Fibroblast of peridontal ligament (primary cell): ENCODE results near the gene MEF2C.

Source experiments
- DNase-seq: peaks from one replicate; pipeline ENCODE4 v3.0.0-alpha.2; 2010; ENCODE audit errors: extremely low read depth

Gene MEF2C

GRCh38 chr5:88829054-88829453 is 53.9 kb downstream of the MEF2C start:
- DNase-seq, result no peak

GRCh38 chr5:88827997-88828396 is 55.0 kb downstream of the MEF2C start:
- DNase-seq, result peak; percentile 10

GRCh38 chr5:88826646-88827585 is 56.1 kb downstream of the MEF2C start:
- DNase-seq, result peak; percentile 35

- DNase-seq, result no peak
Observed at GRCh38 chr5:88825584-88826315, 57.2 kb downstream of the MEF2C start.

GRCh38 chr5:88824892-88825583 is 57.9 kb downstream of the MEF2C start:
- DNase-seq, result peak; percentile 43

GRCh38 chr5:88824141-88824540 is 58.8 kb downstream of the MEF2C start:
- DNase-seq, result no peak

GRCh38 chr5:88823201-88823600 is 59.8 kb downstream of the MEF2C start:
- DNase-seq, result no peak

GRCh38 chr5:88821161-88821560 is 61.8 kb downstream of the MEF2C start:
- DNase-seq, result no peak

GRCh38 chr5:88820581-88820980 is 62.4 kb downstream of the MEF2C start:
- DNase-seq, result no peak

GRCh38 chr5:88819301-88819999 is 63.5 kb downstream of the MEF2C start:
- no peak for DNase-seq

GRCh38 chr5:88818296-88818695 is 64.7 kb downstream of the MEF2C start:
- no peak for DNase-seq

- DNase-seq, result no peak
Observed at GRCh38 chr5:88816195-88816594, 66.8 kb downstream of the MEF2C start.

- no peak for DNase-seq
Observed at GRCh38 chr5:88815050-88815789, 67.8 kb downstream of the MEF2C start.

- no peak for DNase-seq
Observed at GRCh38 chr5:88813805-88814575, 69.0 kb downstream of the MEF2C start.

- no peak for DNase-seq
Observed at GRCh38 chr5:88813244-88813643, 69.7 kb downstream of the MEF2C start.

- DNase-seq, result no peak
Observed at GRCh38 chr5:88808153-88808552, 74.8 kb downstream of the MEF2C start.

- DNase-seq, result no peak
Observed at GRCh38 chr5:88807327-88807726, 75.7 kb downstream of the MEF2C start.

GRCh38 chr5:88806338-88806737 is 76.6 kb downstream of the MEF2C start:
- DNase-seq, result no peak

- no peak for DNase-seq
Observed at GRCh38 chr5:88805151-88805784, 77.7 kb downstream of the MEF2C start.

GRCh38 chr5:88804444-88804843 is 78.5 kb downstream of the MEF2C start:
- DNase-seq, result no peak
